Measurements from ENCODE around the gene APOL6. TPM values are rescaled to one million over a fixed set of nuclear protein-coding genes. Genes with fewer than 3 reads are reported as not detected.

Gene APOL6
- total and polyA plus RNA-seq, 9 of the 15 experiments (the other 6 are each of a cell fraction or from before 2014, with no cell fraction given): 0.29 to 1.2 (median 0.70) TPM

DNA sequence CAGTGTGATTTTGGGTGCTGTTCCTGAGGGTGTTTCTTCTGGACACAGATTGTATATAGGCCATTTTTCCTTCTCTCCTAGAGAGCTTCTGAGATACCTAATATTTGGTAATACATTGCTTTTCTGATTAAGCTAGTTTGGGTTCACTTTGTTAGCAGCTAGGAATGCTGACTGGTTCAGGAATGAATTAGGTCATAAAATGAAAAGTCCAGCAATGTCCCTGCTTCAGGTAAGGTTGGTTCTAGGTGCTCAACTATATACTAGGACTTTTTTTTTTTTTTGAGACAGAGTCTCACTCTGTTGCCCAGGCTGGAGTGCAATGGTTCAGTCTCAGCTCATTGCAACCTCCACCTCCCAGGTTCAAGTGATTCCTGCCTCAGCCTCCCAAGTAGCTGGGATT lies 36.5 kb downstream of the APOL6 start:
- Histone ChIP-seq H3K79me2 (ENCODE audit: control insufficient read depth, insufficient read depth, low read length) (no peaks in the 10 kb centered on the region), H3K4me1 (replicated peaks in 1 of 2; ENCODE audit: control insufficient read depth in 2 of 2, insufficient read depth in 2 of 2, low read length in 2 of 2) (no peaks in the 10 kb centered on the region), H2AFZ (ENCODE audit: low read depth, low read length) (no peak overlapping the region), H3K27ac (ENCODE audit: extremely low read depth, low read depth, low read length) (no peak overlapping the region), H3K9ac (ENCODE audit: insufficient read depth in 1 of 2, low read depth in 2 of 2, low read length in 2 of 2) (no peak overlapping the region), H3K36me3 (ENCODE audit: control insufficient read depth, insufficient read depth, low read length) (no peaks in the 10 kb centered on the region), H3K4me3 (no peak overlapping the region), H3K9me3 (replicated peaks; ENCODE audit: control insufficient read depth, insufficient read depth, low read depth, low read length) (no peaks in the 10 kb centered on the region), H3K9me1 (ENCODE audit: control insufficient read depth, insufficient read depth, low read length) (no peaks in the 10 kb centered on the region), H3K4me2 (ENCODE audit: insufficient read depth, low read length) (no peak overlapping the region), H3K27me3 (ENCODE audit: control insufficient read depth in 2 of 2, insufficient read depth in 2 of 2, low read length in 2 of 2) (no peaks in the 10 kb centered on the region), H4K20me1 (replicated peaks; ENCODE audit: control insufficient read depth, insufficient read depth, low read length) (no peaks in the 10 kb centered on the region)
- in situ Hi-C loops (cut with MboI) (no loop called here), intact Hi-C loops (cut with micrococcal nuclease) (loop anchor here (1.0 kb wide), 1 partner anchor 237 kb away; no protein-coding TSS in a partner anchor)
- no peak for FAIRE-seq
- ChIA-PET POLR2A (interaction anchor here (0.8 to 1.8 kb wide), 3 partner anchors 13 to 294 kb away, joined by 3 to 5 read pairs (median 3); no protein-coding TSS in a partner anchor), CTCF (ENCODE audit: low intra/inter-chr PET ratio) (no interaction called here)
- TF ChIP-seq POLR2A (conservative IDR thresholded peaks at IDR 0.05) (no peak), RBM25 (IDR thresholded peaks at IDR 0.05; ENCODE audit: low read depth, low read length, severe bottlenecking) (no peak), NFE2L1 (tag; IDR thresholded peaks at IDR 0.05; ENCODE audit: borderline replicate concordance, low read depth) (no peak), PPARD (CRISPR knock-in tag; IDR thresholded peaks at IDR 0.05) (no peak), ZNF41 (CRISPR knock-in tag; conservative IDR thresholded peaks at IDR 0.05) (no peak), SUPT5H (IDR thresholded peaks at IDR 0.05) (no peak), TAL1 (IDR thresholded peaks at IDR 0.05) (no peak), TCF15 (CRISPR knock-in tag; IDR thresholded peaks at IDR 0.05) (no peak), KLF1 (tag; IDR thresholded peaks at IDR 0.05) (no peak), CBX2 (IDR thresholded peaks at IDR 0.05; ENCODE audit: insufficient read depth, low read length, poor library complexity, severe bottlenecking) (no peak), FOXJ2 (tag; IDR thresholded peaks at IDR 0.05) (no peak), ZNF696 (CRISPR knock-in tag; conservative IDR thresholded peaks at IDR 0.05) (no peak)
- DNase-seq (ENCODE audit: extremely low read depth in 1 of 4, low spot score in 3 of 4): no peak
- BruUV-seq (replicated peaks): no TSS peak
- no peak for ATAC-seq
